Measurements from ENCODE around the gene TANK.

- TF ChIP-seq CTCF (IDR thresholded peaks at IDR 0.05; ENCODE audit: poor library complexity, severe bottlenecking) = no peak
- TF ChIP-seq RAD21 (conservative IDR thresholded peaks at IDR 0.05) = no peak
- no peak for TF ChIP-seq EP300 (conservative IDR thresholded peaks at IDR 0.05; ENCODE audit: poor library complexity, severe bottlenecking)
- TF ChIP-seq EZH2 (IDR thresholded peaks at IDR 0.05; ENCODE audit: borderline replicate concordance, insufficient read depth, low read length, poor library complexity, severe bottlenecking) = no peak
Observed at GRCh38 chr2:161169335-161169734, 9.1 kb downstream of the TANK start.
